Amniotic stem cell (primary cell): ENCODE measurements around the gene CCDC9B.

Experiments
- DNase-seq: peaks from one replicate; lab custom pipeline; 2025; lab: John Stamatoyannopoulos, UW

CCDC9B gene

GRCh38 chr15:40365624-40366456 lies 25.1 kb upstream of the CCDC9B start:
- no peak for DNase-seq

DNA sequence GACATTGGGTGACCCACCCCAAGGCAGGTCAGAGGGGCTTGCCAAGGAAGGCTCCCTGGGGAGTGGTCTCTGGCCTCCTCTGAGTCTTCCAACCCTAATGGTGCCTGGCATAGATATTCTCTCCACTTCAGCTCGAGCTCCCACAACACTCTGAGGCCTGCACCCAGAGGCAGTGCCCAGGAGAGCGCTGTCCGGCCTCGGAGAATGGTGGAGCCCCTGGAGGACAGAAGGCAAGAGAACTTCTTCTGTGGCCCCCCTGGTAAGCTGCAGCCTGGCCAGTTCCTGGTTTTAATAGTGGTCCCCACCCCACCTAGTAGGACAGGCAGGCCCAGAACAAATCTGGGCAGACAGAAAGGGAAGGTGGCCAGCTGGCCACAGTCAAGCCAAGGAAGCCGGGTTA lies 24.3 kb upstream of the CCDC9B start:
- DNase-seq = no peak

GRCh38 chr15:40364251-40364650 lies 23.5 kb upstream of the CCDC9B start:
- DNase-seq = no peak

- DNase-seq = no peak
These were observed 22.9 kb upstream of the CCDC9B start for GRCh38 chr15:40363611-40364010.

DNA sequence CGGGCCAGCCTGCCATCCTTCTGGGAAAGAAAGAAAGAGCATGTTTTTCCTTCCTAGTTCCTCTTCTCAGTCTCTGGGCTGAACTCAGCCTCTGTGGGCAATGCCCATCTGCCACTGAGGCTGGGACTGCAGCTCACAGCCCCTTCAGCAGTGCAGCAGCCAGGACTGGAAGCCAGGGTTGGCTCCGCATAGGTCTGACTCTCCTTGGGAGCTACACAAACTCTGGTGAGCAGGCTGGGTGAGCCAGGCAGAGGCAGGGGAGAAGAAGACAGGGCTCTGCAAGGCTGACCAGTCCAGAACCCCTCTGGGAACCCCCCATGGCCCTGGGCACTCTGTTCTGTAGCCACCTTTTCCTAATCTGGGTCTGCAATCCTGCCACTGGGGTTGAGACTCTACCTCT lies 20.9 kb upstream of the CCDC9B start:
- DNase-seq = no peak

DNA sequence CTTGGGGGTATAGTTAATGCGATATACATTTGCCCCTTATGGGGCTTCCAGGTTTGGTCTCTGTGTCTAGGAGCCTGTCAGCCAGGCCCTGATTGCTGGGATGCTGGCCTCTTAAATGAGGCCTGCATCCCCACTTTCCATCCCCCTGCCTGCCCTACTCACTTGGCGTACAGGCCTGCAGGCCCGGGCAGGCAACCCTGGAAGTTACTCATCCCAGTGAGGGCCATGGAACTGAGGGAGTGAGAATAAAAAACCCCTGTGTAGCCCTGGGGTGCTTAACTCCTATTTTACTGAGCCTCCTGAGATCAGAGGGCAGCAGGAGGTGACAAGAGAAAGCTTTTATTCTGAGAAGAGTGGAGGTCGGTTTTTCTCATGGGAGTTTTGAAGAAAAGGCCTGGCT lies 19.3 kb upstream of the CCDC9B start:
- no peak for DNase-seq

DNA sequence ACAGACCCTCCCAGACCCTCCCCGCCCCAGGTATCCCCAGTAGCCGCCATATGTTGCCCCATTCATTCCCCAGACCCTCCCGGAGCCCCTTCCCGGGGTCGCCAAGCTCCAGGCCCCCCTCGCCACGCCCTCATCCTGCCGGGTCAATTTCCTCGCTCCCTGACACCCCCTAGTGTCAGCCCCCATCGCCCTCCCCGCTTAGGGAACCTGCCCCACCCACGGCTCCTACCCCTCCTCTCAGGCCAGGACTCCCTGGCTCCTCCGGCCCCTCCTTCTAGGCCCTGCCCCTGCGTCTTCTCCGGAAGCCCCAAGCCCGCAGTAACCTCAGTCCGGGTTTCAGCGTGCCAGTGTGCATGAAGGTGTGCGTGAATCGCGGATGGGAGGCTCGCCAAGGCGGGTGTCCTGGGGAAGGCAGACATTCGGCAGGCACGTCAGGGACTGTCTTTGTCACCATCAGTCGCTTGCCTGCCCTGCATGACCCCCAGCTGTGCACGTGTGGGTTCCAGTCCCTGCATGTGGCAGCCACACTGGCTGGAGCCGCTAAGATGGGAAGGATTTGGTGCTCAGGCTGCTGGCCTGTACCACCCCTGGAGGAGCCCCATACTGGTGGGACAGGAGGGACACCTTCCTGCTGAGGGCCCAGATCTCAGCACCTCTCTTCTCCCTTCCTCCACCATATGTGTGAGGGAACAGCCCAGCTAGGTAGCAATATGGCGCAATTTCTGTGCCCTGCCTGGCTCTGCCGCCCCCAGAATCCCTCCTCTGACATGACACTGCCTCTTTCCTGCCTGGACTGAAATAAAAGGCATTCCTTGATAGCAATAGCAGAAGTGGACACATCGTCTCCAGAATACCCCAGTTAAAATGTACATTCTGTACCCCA lies 18.0 kb upstream of the CCDC9B start:
- DNase-seq = no peak

GRCh38 chr15:40357723-40358470 lies 17.2 kb upstream of the CCDC9B start, which contains the start of gene DISP2:
Gene DISP2 (plus strand): TSS chr15:40358219. CDS start chr15:40358322, 103 bp downstream.
- peak; percentile 42 for DNase-seq

DNA sequence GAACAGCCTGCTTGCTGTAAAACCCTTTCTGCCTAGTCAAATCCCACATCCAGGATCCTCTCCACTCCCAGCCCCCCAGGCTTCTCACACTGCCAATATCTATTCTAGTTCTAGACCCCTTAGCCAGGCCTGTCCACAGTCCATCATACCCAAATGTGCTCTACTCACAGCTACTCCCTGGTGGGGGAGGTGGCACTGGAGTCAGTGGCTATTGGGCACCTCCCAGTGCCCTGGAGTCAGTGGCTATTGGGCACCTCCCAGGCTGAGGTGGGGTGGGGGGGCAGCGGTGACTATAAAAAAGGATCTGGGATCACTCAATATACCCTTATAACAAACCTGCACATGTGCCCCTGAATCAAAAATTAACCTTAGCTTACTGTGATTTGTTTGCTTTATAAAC lies 16.5 kb upstream of the CCDC9B start:
- DNase-seq = no peak

DNA sequence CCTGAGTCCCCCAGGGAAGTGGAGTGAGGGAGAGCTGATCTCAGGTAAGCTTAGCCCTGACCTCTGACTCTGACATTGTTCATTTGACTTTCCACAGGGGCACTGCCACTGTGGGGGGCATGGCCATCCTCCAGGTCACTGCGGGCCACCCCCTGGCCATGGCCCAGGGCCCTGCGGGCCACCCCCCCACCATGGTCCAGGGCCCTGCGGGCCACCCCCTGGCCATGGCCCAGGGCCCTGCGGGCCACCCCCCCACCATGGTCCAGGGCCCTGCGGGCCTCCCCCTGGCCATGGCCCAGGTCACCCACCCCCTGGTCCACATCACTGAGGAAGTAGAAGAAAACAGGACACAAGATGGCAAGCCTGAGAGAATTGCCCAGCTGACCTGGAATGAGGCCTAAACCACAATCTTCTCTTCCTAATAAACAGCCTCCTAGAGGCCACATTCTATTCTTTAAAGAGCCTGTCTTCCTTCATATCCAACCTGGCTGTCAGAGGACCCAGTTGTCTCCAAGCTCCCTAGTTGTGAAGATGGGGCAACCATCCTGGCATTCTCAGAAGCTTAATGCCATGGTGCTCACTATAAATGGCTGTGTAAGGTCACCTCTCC lies 15.3 kb upstream of the CCDC9B start:
- no peak for DNase-seq

DNA sequence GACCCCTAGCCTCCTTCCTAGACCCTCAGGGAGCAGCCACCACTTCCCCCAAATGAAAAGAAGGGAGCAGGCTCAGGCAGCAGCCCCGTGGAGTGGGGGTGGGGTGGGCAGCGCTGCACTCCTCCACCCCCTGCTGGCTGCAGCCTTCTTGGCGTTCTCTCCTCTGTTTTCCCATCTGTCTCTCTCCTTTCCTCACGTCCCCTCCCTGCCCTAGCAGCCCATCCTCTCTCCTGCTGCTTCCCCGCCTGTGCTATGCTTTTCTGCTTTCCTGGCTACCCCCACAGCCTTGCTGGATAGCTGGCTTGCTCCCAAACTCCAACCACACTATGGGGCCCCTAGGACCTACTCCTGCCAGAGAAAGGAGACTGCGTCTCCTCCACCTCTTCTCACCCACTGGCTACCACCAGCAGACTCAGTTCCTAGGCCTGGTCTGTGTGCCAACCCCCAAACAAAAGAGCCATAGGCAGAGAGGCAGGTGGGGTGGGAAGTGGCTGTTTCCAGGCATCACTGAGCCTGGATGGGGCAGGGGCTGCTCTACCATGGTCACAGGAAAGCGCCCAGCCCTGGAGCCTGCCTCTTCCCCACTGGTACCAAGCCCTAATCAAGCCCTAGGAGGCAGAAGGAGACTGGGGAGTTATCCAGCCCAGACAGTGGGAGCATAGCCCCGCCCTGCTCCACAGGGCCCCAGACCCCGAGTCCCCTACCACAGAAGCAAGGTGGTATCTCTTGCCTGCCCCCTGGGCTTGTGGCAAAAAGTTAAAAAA lies 13.9 kb upstream of the CCDC9B start:
- DNase-seq = no peak

GRCh38 chr15:40353697-40354096 lies 13.0 kb upstream of the CCDC9B start:
- DNase-seq = no peak

DNA sequence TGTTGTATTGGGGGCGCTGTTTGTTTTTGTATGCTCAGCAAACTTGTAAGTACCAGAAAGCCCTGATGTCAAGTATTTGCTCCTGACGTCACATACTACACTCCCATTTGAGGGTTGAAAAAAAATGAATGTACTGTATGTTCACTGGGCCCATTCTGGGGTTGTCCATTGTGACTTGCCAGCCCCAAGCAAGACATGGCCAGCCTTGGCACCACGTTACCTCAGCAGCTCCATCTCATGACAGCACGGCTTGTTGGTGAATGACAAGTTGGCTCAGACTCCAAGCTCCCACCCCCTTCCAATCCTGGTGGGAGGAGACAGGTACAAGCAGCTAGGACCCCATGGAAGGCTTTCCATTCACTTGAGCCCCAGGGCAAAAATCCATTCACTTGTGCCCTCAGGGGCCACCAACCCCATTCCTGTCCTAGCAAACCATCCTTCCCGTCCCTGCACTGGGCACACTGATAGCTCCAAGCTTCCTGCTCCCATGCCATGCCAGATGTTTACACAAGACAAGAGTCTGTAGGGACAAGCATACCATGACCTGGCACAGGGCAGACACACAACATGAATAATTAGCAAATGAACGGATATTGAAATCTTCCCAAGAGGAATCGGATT lies 11.7 kb upstream of the CCDC9B start:
- DNase-seq = no peak

GRCh38 chr15:40349163-40349562 lies 8.4 kb upstream of the CCDC9B start:
- no peak for DNase-seq

DNA sequence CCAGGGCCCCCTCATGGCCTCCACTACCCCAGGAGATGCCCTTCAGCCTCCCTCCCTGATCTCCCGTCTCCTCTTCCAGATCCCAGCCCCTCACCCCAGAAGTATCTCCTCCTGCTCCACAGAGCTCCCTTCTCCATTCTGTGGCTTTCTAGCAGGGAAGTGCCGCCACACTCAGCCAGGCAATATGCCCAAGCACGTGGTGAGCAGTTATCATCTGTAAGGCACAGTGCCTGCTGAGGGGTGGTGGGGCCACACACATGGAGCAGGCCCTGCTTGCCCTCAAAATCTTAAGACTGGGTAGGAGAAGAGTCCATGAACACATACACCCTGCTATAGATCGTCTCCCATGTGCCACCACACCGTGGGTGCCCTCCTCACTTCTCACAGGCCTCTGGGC lies 7.7 kb upstream of the CCDC9B start:
- DNase-seq = no peak

- DNase-seq = no peak
These were observed 7.1 kb upstream of the CCDC9B start for GRCh38 chr15:40347559-40348473.

DNA sequence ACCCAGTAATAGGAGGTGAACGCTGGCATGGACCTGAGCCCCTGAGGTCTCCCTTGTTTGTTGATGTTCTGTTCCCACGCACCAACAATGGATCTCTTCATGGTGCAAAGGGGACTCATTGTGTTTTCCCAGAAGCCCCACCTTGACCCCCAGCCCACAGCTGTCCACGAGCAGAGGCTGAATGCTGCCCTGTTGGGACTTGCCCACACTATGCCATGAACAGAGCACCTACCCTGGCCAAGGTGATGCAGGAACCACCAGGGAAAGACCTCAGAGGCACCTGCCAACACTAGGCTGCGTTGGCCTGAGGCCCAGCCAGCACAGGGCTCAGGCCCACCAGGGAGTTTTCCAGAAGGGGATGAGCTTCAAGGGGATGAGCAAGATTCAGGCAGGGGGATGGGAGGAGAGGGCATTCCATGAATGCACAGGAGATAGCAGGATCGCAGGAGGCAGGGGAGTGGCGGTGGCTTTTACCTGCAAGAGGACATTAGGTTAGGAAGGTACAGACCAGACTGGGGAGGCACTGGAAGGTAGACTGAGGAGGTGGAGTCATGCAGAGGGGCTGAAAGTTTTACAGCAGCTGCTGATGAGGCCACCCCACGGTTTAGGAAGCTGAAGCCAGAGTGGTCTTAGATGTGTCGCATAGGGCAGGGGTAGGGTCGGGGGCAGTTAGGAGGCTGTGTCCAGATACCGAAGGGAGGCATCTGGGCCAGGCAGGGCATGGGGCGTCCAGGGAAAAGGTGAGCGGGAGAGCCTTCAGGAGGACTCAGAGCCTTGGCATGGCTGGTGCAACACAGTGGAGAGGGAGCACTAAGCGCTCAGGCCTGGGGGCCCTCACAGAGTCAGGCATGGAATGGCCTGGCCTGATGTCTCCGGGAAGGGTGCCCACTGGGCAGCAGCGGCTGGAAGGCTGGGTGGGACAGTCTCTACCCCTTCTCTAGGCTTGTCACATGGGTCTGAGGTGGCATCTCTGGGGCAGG lies 6.1 kb upstream of the CCDC9B start:
- no peak for DNase-seq

DNA sequence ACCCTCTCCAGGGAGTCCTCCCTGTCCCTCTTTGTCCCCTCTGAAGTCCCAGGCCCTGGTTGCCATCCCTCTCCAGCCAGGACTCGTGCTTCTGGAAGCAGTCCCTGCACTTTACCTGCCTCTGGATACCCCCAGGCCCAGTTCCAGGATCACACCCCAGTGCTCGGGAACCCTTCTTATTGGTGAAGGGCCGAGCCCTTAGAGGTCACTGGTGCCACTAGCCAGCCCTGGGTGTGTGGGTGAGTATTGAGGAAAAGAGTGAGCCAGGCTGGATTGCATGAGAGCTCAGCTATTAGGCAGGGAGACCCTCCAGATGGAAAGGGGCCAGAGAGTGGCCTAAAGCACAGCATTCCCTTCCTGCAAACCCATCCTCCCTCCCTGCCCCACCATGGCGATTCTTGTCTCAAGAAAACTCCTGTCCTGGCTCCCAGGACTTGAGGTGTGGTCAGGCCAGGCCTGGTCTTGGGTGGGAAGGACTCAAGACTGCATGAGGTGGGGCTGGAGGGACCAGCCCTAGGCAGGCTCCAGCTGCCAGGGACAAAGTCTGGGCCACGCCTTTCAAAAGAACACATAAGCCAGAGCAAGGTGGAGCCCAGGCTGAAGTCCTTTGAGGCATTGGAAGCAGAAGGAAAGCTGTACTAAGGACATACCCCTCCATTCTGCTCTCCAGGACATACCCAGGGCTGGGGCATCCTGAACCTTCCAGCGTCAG lies 5.3 kb upstream of the CCDC9B start:
- DNase-seq = no peak
